ELF-1 (cell line): ENCODE data around the gene TIMM44.

Experiments
- DNase-seq: peaks from one replicate; pipeline ENCODE4 v3.0.0-alpha.2; 2016; ENCODE audit warnings: low read depth, low spot score

TIMM44 gene, protein sequence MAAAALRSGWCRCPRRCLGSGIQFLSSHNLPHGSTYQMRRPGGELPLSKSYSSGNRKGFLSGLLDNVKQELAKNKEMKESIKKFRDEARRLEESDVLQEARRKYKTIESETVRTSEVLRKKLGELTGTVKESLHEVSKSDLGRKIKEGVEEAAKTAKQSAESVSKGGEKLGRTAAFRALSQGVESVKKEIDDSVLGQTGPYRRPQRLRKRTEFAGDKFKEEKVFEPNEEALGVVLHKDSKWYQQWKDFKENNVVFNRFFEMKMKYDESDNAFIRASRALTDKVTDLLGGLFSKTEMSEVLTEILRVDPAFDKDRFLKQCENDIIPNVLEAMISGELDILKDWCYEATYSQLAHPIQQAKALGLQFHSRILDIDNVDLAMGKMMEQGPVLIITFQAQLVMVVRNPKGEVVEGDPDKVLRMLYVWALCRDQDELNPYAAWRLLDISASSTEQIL

DNA sequence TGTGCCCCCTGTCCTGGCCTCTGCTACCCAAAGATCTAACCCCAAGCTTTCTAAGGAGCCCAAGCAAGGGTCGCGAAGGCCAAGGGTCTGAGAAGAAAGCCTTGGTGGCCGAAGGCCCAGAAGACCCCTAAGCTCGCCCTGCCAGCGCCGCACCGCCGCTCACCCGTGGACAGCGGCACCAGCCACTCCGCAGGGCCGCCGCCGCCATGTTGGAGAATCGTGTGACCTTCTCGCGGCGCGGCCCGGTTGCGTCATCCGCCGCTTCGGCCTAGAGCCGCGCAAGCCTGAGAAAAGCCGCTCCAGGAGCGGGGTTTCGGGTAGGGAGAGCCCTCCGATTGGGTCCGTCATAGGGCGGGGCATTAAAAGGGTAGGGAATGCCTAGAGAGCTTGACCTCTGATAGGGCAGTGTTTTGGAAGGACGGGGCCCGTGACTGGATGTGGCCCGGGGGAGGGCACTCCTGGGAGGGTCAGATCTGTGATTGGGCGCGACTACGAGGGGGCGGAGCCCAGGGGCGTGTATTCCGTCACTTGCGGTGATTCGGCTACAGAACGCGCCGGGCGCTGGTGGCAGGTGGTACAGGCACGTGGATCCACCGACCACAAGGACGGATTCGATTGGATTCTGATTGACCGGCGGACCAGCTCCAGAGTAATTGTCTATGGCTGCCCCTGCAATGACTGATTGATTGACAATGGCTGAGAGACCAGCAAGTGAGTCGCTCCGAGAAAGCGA lies at the start of gene TIMM44:
TSS of gene TIMM44 (minus strand) at position 223 of the 733 bp plus-strand sequence. CDS start at position 208, 15 bp downstream.
- peak; percentile 100 for DNase-seq

DNA sequence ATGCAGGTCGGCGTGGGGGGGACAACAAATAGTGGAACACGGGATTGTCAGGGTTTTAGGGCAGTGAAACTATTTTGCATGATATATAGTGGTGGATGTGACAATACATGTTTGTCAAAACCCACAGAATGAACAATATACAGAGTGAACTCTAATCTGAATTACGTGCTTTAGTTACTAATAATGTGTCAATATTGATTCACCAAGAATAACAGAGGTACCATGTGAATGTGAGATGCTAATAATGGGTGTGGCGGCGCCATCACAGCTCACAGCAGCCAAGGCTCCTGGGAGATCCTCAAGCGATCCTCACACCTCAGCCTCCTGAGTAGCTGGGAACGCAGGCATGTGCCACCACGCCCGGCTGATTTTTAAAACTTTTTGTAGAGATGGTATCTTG lies 49.1 kb upstream of the TIMM44 start:
- no peak for DNase-seq

DNA sequence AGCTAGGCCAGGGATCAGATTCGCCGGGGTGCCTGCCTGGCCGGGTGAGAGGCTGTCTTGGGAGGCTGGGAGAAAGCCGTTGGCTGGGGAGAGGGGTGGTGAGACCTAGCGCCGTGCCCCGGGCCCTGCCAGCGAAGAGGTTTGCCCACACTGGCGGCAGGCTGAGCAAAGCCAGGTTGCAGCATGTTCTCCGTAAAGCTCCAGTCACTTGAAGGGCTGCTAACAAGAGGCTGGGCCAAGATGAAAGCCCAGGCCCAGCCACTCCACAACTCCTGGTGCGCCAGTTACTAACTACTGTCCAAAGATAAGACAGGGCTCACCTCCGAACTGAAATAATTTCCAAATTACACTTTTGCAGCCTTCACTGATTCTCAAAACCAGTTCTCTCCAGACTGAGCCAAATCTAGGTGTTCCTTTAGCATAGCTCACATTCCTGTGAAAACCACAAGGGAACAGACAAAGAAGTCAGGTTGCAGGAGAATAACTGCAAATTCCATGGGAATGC lies 45.7 kb upstream of the TIMM44 start:
- no peak for DNase-seq

DNA sequence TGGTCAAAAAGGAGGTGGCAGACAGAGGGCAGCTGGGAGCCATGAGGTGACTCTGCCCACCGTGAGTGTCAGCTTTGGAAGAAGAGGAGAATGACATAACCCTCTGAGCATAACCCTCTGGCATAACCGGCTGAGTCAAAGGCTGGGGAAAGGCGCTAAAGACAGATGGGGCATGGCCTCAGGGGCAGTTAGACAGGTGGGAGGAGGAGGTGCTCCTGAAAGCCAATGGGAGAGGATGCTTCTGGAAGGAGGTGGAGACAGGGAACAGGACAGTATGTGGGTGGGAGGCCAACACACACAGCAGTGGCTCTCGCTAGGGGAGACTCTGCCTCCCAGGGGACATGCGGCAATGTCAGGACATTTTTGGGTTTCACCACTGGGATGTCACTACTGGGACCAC lies 44.8 kb upstream of the TIMM44 start:
- DNase-seq = peak; percentile 36

DNA sequence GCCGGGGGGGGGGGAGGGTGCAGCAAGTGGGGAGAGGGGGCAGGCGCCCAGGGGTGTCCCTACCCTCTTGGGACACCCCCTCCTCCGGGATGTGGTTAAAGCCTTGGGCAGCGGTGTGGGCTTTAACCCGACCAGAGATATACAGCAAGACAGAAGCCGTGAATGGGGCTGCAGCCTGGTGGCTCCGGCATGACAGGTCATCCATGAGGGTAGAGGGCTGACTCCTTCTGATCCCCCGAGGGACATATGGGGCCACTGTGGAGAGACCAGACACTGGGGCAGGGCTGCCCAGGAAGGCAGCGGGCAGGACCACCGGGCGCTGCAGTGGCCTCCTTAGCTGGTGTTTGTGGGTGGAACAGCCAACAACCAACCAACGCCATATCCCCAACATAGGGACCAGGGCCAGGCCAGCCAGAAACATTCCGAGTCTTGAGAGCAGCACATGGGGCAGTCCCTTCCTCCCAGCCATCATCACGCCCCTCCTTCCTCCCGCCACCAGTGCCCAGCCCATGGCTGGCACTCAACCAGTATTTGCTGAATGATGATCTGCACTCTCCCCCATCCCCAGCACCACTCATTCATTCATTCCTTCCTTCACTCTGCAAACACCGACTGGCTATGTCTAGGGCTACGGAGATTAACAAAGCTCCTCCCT lies 43.8 kb upstream of the TIMM44 start:
- no peak for DNase-seq

DNA sequence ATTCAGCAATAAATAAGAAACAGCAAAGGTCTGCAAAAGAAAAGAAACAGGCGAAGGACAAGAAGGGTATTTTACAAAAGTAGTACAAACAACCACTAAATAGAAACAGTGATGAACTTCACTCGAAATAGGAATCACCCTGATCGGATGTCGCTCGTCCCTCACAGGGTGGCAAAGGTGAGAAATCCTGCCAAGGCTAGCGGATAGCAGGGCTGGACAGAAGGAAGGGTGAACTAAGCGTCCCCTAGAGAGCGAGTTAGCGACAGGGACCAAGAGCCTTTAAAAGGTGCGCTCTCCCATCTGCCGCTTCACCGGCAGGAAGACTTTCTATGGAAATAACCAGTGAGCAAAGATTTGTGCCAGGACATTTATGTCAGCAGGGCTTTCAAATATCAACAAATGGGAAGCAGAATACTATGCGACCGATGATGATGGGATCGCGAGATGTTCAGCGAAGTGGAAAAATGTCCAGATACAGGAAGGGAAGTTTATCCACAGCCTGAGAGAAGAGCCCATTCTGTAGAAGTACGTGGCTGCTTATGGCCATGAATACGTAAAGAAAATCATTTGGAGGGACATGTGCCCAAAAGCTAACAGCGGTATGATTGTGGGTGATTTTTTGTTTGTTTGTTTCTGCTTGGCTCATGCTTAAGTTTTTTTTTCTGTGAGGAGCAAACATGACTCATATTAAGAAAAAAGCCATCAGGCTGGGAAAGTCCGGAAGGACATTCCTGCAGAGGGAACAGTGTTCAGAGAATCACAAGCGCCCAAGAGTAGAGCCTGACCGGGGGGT lies 43.1 kb upstream of the TIMM44 start:
- DNase-seq = no peak

DNA sequence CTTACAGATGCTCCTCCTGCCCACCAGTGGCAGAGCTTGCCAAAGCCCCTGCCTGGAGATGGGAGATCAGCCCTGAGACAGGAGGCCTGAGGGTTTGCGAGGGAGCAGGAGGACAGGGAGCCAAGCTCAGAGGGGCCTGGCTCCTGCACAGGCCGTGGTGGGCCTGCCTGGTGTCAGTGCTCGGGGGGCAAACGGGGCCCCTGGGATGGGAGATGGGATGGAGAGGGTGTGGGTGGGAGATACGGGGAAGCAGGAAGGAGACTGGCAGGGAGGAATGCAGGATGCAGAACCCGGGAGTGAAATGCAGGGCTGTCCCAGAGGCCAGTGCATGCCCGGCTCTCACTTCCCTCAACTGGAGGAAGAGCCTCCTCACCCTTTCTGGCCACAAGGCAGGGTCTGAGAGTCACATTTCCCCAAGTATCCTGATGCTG lies 42.0 kb upstream of the TIMM44 start:
- DNase-seq = no peak

DNA sequence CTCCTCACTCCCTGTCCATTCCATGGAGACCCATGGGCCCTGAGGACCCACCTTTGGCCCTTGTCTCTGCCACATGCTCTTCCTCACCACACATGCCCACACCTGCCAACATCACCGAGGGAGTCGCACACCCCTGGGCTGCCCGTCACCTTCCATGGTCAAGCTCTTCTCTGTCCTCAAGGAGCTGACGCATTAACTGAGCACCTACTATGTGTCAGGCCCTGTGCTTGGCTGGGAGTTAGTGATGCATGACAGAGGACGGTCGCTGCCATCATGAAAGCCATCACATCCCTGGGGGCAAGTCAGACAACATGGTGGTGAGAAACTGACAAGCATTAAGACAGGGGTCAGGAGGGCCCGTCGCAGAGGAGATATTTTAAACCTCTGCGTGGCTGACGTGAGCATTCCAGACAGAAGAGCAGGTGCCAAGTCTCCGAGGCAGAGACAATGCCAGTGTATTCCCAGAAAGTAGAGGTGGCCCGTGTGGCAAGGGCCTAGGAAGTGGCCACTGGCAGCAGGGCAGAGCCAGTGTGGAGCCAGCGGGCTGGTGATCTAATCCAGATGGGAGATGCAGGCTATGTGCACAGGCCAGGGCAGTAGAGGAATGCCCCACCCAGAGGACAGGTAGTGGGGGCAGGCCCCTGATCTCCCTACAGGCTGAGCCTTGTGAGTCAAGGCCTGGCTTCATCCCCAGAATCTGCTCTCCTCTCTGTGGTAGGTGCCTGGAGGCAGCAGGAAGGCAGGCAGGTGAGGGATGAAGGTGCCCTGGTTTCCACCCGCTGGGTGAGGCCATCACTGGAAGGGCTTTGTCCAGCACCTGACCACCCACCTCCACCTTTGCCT lies 40.8 kb upstream of the TIMM44 start:
- no peak for DNase-seq

DNA sequence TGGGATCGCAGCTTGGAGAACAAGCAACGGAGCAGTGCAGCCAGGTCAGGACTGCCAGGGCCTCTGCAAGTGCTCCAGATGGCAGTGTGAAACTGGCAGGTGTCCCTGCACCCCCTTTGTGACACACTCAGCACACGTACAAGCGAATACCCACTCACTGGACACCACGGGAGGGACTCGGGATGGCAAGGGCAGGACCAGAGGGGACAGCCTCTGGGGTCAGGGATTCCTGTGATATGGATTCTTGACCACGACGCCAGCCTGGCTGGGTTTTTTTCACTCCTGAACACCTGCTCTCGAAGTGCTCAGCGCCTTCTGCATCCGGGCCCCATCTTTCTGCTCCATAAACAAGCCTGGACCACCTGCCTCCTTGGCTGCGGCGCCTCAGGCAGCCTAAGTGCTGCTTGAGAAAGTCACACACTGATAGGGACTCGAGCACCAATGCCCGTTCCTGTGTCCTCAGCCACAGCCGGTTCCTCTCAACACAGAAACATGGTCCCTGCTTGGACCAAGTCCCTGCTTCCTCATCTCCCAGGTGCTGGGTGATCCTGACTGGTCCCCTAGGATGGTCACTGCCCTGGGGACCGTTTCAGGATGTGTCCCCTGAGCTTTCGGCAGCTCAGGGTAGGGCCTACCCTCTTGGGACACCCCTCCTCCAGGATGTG lies 40.0 kb upstream of the TIMM44 start:
- no peak for DNase-seq

DNA sequence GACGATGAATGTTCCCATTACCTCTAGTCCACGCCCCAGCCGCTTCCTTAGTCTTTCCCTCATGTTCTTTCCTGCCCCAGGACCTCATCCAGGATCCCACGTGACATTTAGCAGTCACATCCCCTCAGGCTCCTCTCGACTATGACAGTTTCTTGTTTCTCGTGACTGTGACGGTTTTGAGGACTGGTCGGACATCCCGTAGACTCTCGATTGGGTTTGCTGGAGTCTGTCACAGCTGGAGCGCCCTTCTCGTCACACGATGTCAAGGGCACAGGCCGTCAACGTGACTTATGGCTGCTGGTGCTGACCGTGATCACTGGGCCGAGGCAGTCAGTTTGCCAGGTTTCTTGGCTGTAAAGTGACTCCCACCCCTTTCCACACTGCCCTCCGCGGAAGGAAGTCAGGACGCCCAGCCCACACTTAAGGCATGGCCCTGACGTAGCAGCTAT lies 39.2 kb upstream of the TIMM44 start:
- no peak for DNase-seq

DNA sequence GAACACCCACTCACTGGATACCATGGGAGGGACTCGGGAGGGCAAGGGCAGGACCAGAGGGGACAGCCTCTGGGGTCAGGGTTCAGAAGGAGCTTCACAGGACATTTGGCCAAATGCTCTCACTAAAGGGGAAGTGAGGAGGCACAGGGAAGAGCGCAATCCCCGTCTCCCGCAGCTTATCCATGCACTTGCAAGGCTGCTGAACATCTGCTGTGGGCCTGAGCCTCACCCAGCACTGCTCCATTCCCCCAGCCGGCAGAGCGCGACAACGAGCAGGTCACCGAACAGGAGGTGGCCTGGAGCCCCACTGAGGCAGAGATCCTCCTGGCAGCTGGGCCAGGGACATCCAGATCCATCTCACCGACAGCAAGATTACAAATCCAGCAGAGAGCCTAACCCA lies 38.6 kb upstream of the TIMM44 start:
- DNase-seq = no peak

DNA sequence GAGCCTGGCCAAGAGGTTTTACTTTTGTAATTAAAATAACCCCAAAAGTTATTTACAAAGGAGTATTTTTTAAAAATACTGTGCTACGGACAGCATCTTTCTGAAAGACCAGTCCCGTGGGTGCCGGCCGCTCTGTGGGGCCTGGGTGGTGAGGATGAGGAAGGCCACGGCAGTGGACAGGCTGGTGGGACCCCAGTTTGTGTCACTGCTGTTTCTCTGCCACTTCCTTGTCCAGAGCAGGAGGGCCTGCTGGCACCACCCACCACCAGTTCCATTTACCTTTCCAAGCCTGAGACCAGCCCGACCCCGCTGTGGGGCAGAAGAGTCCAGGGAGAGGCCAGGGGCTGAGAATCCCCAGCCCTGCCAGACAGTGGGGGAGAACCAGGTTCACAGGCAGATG lies 38.2 kb upstream of the TIMM44 start:
- no peak for DNase-seq

DNA sequence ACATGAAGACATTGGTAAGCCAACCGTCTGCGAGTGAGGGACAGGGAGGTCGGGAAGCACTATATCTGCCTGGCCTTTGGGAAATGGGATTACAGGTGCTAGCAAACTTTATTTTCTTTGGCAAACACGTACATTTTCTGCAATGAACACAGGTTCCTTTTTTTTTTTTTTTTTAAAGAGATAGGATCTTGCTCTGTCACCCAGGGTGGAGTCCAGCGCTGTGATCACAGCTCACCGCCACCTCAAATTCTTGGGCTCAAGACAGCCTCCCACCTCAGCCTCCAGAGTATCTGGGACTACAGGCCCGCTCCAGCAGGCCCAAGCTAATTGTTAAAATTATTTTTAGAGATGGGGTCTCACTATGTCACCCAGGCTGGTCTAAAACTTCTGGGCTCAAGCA lies 37.7 kb upstream of the TIMM44 start:
- no peak for DNase-seq

DNA sequence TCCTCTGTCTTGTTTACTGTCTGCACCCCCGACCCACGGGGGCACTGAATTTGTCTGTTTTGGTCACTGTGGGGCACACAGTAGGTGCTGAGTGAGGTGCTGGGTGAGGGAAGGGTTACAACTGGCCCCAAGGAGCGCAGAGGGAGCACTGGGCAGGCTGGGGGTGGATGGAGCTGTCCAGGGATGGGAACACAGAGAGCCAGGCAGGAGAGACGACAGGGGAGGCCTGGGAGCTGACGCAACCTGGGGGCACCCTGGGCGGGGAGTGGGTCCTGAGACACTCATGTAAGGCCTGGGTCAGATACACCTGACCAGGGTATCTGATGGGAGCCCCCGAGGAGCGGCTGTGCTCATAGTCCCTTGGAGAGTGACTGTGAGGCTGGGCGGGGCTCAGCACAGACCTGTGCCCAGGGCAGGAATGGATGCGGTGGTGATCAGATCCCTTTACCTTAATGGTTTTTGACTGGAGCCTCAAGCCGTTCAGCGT lies 37.2 kb upstream of the TIMM44 start:
- DNase-seq = no peak

DNA sequence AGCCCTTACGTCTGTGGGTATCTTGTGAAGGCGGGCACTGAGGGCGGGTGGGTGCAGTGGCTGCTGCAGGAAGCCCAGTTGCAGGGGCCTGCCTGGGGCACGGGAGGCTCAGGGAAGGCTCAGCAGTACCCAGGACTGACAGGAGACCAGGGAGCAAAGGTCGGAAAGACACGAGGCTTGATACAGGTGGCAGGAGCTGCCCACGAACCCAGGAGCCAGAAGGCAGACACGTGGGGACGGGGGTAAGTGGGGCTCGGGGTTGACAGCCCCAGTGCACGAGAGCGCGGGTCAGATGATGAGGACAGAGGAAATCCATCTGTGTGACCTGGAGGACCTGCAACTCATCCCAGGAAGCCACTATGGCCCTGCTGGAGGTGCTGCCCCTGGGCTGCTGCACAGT lies 36.7 kb upstream of the TIMM44 start:
- no peak for DNase-seq

DNA sequence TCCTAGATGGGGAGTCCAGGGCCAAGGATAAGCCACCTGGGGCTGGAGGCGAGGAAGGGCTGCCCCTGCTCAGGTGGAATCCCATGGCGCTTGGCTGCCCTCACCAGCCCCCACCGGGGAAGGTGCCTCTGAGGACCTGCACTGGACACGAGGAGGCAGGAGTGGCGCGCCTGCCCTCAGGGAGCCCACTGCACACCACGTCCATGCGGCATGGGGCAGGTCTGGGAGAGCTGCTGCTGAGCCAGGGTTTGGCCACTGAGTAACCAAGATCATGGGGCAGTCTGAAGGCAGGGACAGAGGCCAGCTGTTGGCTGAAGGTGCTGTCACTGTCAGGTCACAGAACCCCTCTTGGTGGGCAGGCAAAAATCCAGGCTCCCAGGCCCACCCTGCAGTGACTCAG lies 36.1 kb upstream of the TIMM44 start:
- no peak for DNase-seq

DNA sequence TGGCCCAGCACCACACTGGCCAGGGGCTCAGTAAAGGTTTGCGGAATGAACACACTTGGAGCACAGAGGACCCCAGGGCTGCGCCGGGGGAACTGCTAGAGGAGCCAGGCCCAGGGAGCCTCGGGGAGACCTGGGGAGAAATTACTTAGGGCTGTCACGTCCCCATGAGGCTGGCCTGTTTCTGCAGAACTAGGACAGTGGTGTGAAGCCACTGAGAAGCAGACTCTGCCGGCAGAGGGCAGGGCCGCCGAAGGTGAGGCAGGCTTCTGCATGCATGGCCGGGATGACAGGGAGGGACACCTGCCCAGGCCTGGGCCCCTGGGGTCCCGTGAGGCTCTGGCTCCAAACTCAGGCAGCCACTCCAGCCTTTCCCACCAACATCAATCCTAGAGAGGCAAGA lies 35.5 kb upstream of the TIMM44 start:
- DNase-seq = no peak

DNA sequence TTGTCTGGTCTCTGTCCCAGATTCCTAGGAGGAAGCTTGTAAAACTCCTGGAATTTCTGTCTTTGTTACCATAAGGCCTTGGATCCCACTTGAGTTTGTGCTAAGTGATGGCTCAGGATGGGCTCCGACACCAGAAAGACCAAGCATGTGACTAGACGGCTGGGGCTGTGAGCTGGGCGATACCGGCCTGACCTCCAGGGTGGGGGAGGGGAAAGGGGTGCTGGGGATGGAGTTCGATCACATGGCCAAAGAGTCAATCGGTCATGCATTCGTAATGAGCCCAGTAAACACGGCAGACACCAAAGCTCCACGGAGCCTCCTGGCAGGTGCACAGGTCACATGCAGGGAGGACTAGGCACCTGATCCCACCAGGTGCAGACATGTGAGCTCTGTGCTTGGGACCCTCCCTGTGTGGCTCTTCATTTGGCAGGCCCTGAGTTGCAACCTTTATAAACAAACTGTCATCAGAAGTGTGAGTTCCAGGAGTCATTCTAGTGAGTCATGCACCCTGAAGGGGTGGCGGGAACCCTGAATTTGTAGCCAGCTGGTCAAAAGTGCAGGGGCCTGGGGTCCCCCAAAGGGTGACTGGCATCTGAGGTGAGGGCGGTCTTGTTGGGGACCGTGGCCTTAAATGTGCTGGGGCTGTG lies 34.8 kb upstream of the TIMM44 start:
- DNase-seq = no peak

DNA sequence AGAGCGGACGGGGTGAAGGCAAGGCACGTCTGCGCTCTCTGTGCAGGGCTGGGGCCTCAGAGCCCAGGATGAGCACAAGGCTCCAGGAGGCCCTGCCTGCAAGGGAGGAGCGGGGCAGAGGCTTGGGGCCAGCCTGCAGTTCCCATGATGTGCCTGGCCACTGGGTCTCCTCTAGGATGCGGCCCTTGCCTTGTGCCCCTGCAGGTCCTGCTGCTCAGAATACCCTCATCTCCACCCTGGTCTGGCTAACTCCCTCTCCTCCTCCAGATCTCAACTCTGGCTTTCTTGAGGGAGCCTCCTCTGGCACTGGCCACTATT lies 34.2 kb upstream of the TIMM44 start:
- DNase-seq = no peak
